Activated CD8-positive, alpha-beta memory T cell treated with anti-CD3 and anti-CD28 coated beads, Interleukin-2, amount 50 U/mL, for 24 hours (primary cell): Measurements from ENCODE around the gene STXBP5.

ENCODE experiments used
- DNase-seq: peaks from one replicate; pipeline ENCODE4 v3.0.0-alpha.2; 2020; ENCODE audit errors: extremely low read depth

STXBP5 gene

DNA sequence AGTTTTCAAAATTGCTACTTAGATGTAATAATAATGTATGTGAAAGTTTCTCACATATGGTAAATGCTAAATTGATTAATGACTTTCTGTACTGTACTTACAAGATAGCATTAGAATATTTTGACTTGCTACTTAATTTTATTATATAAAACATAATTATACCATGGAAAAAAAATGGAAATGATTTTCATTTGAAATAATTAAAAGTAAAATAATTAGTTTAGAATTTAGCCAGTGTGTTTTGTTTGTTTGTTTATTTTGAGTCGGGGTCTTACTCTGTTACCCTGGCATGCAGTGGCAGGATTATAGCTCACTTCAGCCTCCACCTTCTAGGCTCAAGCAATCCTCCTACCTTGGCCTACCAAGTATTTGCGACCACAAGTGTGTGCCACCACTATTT is 7.1 kb downstream of the STXBP5 start:
- DNase-seq = no peak

DNA sequence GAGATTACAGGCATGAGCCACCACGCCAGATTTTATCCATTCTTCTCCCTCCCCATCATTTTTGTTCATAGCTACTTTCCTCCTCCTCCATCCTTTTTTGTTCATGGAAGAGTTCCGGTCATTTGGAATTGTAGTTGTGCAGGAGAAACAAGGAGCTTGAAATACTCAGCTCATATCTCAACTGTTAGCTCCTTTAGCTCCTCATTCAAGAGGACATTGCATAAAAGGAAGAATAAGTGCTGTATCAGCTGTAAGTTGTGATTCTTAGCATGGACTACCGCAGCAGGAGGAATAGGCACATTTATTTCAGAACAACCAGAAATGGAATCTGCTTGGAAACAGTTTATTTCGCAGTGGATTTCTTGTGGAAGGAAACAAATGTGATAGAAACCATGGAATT is 7.6 kb downstream of the STXBP5 start:
- DNase-seq = no peak

DNA sequence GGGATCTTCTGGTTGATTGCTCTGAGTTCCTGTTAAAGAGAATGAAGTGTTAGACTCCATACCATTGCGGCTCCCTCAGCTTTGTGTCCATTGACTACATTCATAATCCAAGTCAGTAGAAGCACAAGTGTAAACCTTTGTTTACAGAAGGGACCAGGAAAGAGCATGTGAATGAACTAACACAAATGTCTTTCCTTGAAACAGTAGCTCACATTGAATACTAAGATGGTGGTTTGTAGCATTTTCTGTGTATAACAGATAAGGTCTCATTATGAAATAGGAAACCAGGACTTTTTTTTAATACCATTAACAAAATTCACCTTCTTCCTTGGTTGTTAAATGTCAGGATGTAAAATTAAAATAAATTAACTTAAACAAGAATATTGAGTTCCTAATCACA is 8.4 kb downstream of the STXBP5 start:
- DNase-seq = no peak

DNA sequence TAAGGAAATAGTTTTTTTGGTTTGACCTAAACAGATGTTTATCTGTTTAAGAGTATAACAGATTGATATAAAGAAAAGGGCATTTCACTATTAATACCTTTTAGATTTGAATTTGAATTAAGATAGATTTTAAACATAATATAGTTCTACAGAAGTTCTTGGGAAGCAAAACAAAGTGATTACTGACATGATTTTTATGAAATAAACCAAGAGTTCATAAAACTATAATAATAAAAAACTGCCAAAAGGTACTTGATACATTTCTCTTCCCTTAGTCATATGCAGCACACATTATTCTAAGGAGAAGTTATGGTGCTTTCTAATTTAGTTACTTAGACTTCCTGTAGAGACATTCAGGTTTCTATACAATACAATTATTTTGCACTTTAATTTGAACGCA is 9.6 kb downstream of the STXBP5 start:
- no peak for DNase-seq

DNA sequence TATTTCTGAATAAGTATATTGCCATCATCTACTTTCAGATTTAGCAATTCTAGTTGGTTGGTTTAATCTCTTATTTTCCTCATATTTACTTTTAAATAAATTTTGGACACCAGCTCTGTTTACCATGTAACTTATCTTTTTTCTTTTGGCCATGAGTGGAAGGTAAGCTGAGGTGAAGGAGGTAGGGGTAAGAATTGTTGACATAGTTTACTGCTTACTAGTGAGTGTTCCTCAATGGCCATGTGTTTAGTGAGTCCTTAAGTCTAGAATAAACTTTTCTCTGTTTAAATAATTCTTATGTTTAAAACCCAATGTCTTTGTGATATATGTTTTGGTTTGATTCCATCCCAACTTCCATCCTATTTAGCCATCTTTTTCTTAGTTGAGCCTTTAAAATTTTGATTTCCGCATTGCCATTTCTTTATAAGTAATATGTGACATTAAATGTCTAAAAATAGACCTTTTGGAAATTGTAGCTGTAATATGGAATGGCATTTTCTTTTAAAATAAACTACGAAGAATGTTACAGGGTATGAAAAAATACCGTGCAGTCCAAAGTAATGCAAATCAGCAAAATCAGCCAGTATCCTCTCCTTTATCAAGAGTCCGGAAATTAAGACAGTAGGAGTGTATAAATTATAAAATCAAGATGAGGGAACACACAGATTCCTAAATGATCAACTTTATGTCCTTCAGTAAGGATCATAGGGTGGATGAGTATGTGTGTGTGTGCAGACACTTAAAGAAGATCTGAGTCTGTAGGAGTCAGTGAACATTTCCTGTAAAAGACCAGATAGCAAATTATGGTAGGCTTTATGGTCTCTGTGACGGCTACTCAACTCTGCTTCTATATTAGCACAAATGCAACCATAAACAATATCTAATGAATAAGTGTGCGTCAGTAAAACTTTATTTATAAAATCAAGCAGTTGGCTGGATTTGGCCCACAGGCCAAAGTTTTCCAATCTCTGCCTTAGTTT is 10.3 kb downstream of the STXBP5 start:
- no peak for DNase-seq

DNA sequence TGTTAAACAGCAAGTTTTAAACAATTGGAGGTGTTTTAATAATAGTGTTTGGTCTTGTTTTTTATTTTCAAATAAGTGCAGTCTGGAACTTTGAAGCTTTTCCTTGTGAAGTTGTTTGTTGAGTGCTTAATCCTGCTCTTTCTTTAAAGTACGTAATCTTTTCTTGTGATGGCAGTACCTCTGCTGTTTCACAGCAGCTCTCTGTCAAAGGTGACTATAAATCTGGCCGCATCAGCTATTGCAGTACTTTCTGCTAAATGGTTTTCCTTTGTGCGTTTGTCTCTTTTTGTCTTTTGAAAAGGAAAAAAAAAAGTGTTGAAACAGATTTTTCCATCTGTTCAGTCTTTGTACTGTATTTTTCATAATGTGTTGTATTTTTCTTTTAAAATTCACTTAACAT is 12.7 kb downstream of the STXBP5 start:
- no peak for DNase-seq

DNA sequence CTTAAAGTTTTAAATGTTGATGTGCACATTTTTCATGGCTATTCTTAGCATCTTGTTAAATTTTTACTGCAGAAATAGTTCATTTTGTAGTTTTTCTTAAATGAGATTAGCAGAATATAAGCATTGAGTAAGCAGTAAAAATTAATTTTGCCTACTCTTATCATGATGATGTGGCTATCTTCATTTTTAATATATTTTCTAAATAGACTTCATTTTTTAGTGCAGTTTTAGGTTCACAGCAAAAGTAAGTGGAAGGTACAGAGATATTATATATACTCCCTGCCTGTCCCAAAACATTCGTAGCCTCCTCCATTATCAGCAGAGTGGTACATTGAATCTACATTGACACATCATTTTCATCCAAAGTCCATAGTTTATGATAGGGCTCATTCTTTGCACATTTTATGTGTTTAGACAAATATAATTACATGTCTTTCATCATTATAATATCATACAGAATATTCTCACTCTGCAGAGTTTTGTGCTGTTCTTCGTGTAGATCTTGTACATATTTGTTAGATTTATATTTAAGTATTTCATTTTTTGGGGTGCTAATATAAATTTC is 13.7 kb downstream of the STXBP5 start:
- no peak for DNase-seq

DNA sequence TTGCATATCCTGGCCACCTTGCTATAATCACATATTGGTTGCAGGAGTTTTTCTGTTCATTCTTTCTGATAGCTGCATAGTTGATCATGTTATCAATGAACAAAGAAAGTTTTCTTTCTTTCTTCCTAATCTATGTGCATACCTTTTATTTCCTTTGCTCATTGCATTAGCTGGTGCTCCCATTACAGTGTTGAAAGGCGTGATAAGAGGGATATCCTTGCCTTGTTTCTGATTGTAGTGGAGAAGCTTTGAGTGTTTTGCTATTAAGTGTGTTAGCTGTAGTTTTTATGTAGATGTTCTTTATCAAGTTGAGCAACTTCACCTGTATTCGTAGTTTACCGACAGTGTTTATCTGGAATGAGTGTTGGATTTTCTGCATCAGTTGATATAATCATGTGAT is 14.6 kb downstream of the STXBP5 start:
- no peak for DNase-seq

DNA sequence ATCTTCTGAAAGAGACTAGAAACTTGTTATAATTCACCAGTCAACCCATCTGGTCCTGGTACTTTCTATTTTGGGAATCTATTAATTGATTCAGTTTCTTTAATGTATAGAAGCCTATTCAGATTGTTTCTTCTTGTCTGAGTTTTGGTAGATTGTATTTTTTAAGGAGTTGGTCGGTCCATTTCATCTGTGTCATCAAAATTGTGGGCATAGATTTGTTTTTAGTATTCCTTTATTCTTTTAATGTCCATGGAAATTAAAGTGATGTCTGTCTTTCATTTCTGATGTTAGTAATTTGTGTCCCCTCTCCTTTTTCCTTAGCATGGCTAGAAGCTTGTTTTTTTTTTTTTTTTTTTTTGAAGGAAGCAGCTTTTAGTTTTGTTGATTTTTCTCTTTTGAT is 15.2 kb downstream of the STXBP5 start:
- DNase-seq = no peak

DNA sequence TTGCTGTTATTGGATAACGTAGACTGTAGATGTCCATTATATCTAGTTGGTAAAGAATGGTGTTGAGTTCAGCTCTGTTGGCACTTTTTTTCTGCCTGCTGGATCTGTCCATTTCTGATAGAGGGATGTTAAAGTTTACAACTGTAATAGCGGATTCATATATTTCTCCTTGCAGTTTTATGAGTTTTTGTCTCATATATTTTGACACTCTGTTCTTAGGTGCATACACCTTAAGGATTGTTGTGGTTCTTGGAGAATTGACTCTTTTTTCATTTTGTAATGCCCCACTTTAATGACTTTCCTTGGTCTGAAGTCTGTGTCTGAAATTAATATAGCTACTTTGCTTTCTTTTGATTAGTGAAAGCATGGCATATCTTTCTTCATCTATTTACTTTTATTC is 16.1 kb downstream of the STXBP5 start:
- DNase-seq = no peak

DNA sequence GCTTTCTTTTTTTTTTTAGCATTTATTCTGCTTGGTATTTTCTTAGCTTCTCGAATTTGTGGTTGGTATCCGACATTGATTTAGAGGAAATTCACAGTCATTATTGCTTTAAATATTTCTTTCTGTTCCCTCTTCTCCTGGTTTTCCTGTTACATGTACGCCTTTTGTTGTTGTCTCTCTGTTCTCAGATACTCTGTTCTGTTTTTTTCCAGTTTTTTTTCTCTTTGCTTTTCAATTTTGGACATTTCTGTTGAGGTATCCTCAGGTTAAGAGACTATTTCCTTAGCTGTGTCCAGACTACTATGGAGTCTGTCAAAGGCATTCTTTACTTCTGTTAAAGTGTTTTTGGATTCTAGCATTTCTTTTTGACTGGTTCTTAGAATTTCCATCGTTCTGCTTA is 17.5 kb downstream of the STXBP5 start:
- DNase-seq = no peak

DNA sequence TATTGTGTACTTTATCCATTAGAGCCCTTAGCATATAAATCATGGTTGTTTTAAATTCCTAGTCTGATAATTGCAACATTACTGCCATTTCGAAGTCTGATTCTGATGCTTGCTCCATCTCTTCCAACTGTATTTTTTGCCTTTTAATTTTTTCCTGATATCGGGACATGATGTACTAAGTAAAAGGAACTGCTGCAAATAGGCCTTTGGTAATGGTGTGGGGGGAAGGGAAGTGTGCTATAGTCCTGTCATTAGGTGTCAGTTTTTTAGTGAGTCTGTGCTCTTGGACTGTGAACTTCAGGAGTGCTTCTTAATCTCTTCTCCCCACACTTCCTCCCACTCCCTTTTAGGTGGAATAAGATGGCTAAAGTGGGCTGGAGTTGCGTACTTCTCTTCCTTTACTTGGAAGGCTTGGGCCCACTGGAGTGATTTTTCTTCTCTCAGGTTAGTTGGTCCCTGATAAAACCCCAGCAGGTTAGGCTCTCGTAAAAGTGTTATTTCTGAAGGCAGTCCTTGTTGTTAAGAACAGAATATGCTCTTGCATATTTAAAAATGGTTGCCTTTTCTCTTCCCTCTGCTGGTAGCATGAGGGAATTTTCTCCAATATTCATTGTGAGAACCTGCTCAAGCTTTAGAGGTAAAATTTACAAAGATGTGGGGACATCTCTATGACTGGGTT is 18.1 kb downstream of the STXBP5 start:
- no peak for DNase-seq

DNA sequence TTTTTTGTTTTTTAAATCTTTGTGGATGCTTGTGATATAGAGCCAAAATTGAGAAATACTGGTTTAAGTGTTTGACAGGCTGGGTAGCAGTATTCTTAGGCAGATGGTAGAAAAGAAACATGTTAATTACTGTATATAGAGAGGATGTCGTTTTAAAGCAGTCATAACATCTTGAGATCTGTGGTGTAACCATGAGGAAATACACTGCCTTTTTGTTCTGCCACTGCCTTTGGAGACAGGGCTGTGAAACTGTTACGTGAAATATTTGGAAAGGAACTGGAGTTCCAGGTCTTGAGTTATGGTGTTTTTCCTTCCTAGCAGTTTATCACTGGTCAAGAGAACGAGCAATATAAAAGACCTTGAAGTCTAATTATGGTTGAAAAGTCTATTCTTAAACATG is 19.5 kb downstream of the STXBP5 start:
- DNase-seq = no peak

DNA sequence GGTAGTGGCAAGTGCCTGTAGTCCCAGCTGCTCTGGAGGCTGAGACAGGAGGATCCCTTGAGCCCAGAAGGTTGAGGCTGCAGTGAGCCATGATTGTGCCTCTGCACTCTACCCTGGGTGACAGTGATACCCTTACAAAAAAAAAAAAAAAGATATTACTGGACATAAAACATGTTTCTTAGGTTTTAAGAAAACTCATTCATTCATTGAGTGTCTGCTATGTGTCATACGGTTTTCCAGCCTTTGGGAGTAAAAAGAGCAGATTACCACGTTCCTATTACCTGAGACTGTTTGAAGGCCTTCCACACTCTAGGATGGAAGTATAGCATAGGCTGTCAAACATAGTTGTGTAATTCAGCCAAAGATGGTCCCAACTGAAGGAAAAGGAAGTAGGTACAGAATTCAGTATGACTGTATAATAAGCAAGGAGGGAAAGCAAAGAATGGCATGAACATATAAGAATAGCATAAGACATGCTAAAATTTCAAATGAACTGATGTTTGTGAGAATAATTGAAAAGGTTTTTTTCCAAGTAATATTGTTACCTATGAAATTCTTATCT is 22.0 kb downstream of the STXBP5 start:
- DNase-seq = no peak

DNA sequence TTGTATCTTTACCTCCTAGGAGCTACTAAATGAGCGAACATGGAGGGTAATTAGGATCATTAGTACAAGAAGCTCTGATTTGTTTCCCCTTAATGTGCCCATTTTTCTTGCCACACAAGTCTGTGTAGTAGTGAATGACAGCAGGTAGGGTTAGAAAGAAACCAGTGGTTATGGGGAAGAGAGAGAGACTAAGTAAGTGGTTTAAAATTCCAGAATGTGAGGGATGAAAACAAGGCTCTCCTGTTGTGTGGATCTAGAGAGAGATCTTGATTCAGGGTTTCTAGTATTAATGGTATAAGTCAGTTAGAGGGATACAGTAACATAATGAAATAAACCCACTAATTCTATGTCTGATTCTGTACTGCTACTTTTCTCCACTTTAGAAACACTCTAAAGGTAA is 22.7 kb downstream of the STXBP5 start:
- no peak for DNase-seq

DNA sequence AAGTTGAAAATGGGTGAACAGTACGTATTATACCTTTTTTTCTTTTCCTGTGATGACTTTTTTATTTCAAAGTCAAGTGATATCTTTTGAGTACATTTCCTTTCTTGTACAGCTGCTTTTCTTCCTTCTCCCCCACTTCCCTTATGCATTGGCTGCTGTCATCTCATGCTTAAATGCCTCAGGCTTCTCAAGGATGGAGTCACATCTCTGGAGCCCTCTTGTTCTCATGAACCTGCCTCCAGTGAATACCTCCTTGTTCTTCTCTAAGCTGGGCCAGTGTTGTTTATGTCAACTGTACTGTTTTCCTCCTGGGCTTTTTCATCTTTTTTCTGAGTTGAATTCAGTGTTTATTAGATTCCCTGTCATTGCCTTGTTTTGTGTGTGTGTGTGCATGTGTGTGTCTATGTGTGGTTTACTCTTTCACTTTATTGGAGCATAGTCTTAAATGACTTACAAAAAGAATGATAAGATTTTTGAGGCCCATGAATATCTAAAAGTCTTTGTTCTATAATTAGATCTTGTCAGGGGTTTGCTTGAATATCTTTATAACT is 23.6 kb downstream of the STXBP5 start:
- no peak for DNase-seq

DNA sequence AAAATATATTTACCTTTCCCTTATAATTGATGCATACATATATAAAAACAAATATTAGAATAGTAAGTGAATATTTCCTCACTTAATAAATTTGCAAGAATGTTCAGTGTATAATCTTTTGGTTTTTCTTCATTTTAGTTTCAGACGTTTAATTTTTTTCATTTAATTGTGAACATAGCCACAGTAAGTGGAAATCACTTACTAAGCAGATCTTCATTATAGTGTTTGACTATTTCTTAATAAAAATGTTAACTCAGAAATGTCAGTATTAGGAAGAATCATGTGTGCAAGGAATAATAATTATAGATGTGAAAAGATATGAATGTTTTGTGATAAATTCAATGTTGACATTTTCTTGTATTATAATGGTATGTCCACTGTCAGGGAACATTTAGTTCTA is 27.4 kb downstream of the STXBP5 start:
- DNase-seq = no peak

DNA sequence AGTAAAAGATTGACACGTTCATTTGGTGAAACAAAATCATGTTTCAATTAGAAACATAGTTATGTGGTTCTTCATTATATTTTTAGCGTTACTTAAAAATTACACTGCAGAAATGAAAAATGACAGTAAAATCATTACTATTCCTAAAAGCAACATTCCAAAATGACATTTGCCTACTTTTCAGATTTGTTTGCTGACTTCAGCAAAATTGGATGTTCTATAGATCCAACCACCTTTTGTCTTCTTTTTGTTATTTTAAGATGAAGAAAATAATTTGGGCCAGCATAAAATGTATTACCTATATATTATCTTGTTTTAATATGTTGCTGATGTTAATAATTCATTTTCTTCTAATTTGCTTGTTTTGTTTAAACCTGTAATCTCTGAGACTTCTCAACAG is 30.5 kb downstream of the STXBP5 start:
- no peak for DNase-seq

DNA sequence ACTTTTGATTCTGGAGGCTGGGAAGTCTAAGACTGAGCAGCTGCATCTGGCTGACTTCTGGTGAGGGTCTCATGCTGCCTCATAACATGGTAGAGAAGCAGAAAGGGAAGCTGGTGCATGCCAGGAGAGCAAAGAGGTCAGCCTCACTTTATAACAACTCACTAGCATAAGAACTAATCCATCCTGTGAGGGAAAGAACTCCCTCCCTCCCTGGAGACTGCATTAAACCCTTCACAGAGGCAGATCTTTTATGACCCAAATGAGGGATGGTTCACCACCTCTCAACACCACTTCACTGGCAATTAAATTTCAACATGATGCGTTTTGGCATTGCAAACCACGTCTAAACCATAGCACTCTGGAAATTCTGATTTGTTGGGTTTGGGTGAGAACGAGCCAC is 33.9 kb downstream of the STXBP5 start:
- no peak for DNase-seq

DNA sequence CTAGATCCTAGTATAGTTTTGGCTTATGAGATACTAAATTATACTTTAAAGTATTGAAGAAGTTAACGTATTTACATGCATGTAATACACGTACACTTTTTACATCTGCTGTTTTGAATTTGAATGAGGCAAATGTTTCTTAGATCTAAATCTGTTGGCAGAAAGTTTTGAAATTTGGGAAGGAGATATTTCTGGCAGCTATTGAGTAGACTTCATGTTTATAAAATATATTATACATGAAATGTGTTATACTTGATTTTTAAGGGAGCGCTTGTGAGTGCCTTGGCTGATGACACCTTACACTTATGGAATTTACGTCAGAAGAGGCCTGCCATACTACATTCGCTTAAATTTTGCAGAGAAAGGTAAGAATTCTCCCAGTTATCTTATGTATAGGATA is 34.7 kb downstream of the STXBP5 start:
- DNase-seq = no peak

DNA sequence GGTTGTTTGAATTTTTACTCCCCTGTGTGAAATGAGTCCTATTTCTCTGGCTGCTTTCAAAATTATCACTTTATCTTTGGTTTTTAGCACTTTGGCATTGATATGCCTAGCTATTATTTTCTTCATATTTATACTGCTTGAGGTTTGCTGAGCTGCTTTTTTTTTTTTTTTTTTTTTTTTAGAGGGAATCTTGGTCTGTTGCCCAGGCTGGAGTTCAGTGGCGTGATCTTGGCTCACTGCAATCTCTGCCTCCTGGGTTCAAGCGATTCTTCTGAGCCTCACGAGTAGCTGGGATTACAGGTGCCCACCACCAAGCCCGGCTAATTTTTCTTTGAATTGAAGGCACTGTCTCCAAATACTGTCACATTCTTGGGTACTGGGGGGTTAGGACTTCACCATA is 40.6 kb downstream of the STXBP5 start:
- DNase-seq = no peak

DNA sequence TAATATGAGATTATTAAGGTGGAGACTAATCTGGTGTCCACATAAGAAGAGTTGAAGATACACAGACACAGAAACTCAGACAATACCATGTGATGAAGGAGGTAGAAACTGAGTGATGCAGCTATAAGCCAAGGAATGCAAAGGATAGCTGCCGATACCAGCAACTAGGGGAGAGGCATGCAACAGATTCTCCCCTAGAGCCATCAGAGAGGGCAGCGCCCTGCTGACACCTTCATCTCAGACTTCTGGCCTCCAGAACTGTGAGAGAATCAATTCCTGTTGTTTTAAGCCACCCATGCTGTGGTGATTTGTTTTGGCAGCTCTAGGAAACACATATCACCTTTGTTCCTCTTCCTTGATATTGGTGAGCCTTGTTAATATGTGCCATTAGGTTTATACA is 41.5 kb downstream of the STXBP5 start:
- no peak for DNase-seq
